Stimulated activated CD4-positive, alpha-beta T cell treated with anti-CD3 and anti-CD28 coated beads, Interleukin-2, amount 100 ng/mL, for 4 hours (primary cell): Measurements from ENCODE around the gene SMIM33.
"Not testable (repeated sequence)": the region's sequence is repeated elsewhere in the genome, so short reads cannot be mapped to it uniquely, and the experiment has no call there.

Experiments used
- DNase-seq: peaks from one replicate; pipeline ENCODE4 v3.0.0-alpha.2; 2020; ENCODE audit warnings: low read depth

SMIM33 gene

GRCh38 chr5:139470821-139471300 lies at the start of gene SMIM33:
Gene SMIM33 (plus strand): TSS chr5:139471004. CDS start chr5:139471122, 118 bp downstream.
- DNase-seq = no peak

- DNase-seq = peak; percentile 43
Observed at GRCh38 chr5:139422307-139422893, 48.4 kb upstream of the SMIM33 start.

GRCh38 chr5:139425497-139425896 lies 45.3 kb upstream of the SMIM33 start:
- DNase-seq = no peak

- DNase-seq = no peak
Observed at GRCh38 chr5:139426203-139426885, 44.5 kb upstream of the SMIM33 start.

GRCh38 chr5:139430015-139430414 lies 40.8 kb upstream of the SMIM33 start:
- DNase-seq = no peak

- DNase-seq = no peak
Observed at GRCh38 chr5:139431706-139432105, 39.1 kb upstream of the SMIM33 start.

- no peak for DNase-seq
Observed at GRCh38 chr5:139435676-139436075, 35.1 kb upstream of the SMIM33 start.

- no peak for DNase-seq
Observed at GRCh38 chr5:139438707-139439012, 32.1 kb upstream of the SMIM33 start.

GRCh38 chr5:139439013-139439903 lies 31.5 kb upstream of the SMIM33 start, which contains the start of gene DNAJC18:
Gene DNAJC18 (minus strand): TSS chr5:139439525. CDS start chr5:139439445, 80 bp downstream.
- DNase-seq = peak; percentile 85

- DNase-seq = not testable (repeated sequence)
Observed at GRCh38 chr5:139440416-139440815, 30.4 kb upstream of the SMIM33 start.

GRCh38 chr5:139443831-139444453 lies 26.9 kb upstream of the SMIM33 start:
- no peak for DNase-seq

GRCh38 chr5:139445325-139446170 lies 25.3 kb upstream of the SMIM33 start:
- no peak for DNase-seq

- no peak for DNase-seq
Observed at GRCh38 chr5:139446956-139447779, 23.6 kb upstream of the SMIM33 start.

GRCh38 chr5:139451176-139451575 lies 19.6 kb upstream of the SMIM33 start:
- no peak for DNase-seq

GRCh38 chr5:139451878-139452660 lies 18.7 kb upstream of the SMIM33 start:
- no peak for DNase-seq

- peak; percentile 53 for DNase-seq
Observed at GRCh38 chr5:139453683-139454567, 16.9 kb upstream of the SMIM33 start.

GRCh38 chr5:139454568-139455290 lies 16.1 kb upstream of the SMIM33 start:
- no peak for DNase-seq

GRCh38 chr5:139456776-139457175 lies 14.0 kb upstream of the SMIM33 start:
- DNase-seq = no peak
